GM21528 (cell line): ENCODE results near the gene STPG4.

ENCODE experiments used
- ATAC-seq: cut with Tn5 transposase; IDR thresholded peaks from one replicate; pipeline ENCODE4 v1.9.1; 2021; ENCODE audit warnings: mild to moderate bottlenecking, moderate library complexity; ENCODE audit not compliant: unreplicated experiment, low FRiP score

STPG4 gene

GRCh38 chr2:47039913-47040562 is 115.1 kb downstream of the STPG4 start:
- no peak for ATAC-seq

GRCh38 chr2:47039489-47039870 is 115.6 kb downstream of the STPG4 start:
- ATAC-seq = no peak

DNA sequence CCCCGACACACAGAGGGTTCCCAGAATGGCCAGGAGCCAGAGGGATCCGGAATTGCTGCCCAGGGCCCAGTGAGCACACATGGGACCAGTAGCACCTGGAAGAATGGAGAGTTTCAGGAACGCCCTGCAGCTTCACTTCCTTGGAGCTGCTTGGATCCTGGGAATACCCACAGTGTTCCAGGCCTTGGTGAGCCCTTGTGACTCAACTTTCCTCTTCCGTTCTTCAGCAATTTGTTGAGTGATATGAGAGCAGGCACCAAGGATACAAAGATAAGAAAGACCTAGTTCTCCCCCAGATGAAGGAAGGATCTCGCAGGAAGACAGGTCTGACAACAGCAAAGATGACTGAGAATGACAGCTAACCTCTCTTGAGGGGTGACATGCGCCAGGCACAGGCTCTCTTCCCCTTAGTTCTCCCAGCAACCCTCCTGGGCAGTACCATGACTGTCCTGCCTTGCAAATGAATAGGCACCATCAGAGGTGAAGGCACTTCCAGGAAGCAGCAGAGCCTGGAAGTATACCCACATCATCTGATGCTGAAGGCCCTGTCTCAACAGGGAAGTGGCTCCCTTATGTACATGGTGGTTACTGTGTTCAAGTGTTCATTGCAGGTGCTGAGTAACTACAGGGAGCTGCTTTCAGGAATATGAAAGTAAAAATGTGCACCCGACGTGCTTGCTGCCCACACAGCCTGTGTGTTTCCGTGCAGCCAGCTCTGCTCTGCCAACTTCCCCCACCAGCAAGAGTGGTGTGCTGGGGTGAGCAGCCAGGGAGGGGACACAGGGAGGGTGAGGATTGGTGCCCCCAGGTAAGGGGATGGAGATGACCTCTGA is 116.2 kb downstream of the STPG4 start:
- peak; percentile 53 for ATAC-seq

- no peak for ATAC-seq
Measured at GRCh38 chr2:47037678-47038077, 117.4 kb downstream of the STPG4 start.
